B cell (primary cell): ENCODE results near the gene APLF. TPM values are rescaled to one million over a fixed set of nuclear protein-coding genes. Genes with fewer than 3 reads are reported as not detected.

Experiments used
- ATAC-seq: fragments of 200-7000 bp; cut with Tn5 transposase; one replicate; pipeline ENCODE4 v1.10.0; 2021; ENCODE audit warnings: low read depth, mild to moderate bottlenecking, moderate number of reproducible peaks, moderate library complexity
- CTCF ChIA-PET: fragments of 350-600 bp; sonication (Branson Sonifier 250); formaldehyde crosslinking; loops from one replicate; lab custom pipeline; 2021; ENCODE audit warnings: antibody characterized with exemption, inconsistent platforms; lab: Charles Lee
- POLR2A ChIA-PET: fragments of 350-600 bp; sonication (Branson Sonifier 250); formaldehyde crosslinking; loops from one replicate; lab custom pipeline; 2021; ENCODE audit warnings: antibody characterized with exemption; lab: Charles Lee
- DNase-seq: peaks from one replicate; pipeline ENCODE4 v3.0.0; 2013
- H2AFZ ChIP-seq: 2 replicates; pipeline ENCODE4 v1.6.1; 2012; ENCODE audit warnings: mild to moderate bottlenecking, low read depth, low read length; ENCODE audit not compliant: insufficient read depth, poor library complexity, severe bottlenecking
- H3K27ac ChIP-seq, 2 donors: 1 replicate in 1 of 2; 2 replicates in 1 of 2; pipeline ENCODE4 v1.5.1; 2012 to 2013; ENCODE audit warnings: low read length in 2 of 2, mild to moderate bottlenecking in 2 of 2, moderate library complexity in 1 of 2
- H3K27me3 ChIP-seq, 4 experiments: fragments of 200-600 bp in 1 of 4; sonication (generic) in 1 of 4; replicated peaks in 1 of 4; 1 replicate in 2 of 4; 2 replicates in 2 of 4; pipeline versions ENCODE4 v1.6.1 to v1.7.0; 2013 to 2016; ENCODE audit warnings: low read length in 3 of 4, mild to moderate bottlenecking in 2 of 4, mixed read lengths in 1 of 4, moderate library complexity in 1 of 4; ENCODE audit not compliant: insufficient read depth in 4 of 4, control insufficient read depth in 3 of 4; ENCODE audit errors: control extremely low read depth in 1 of 4
- H3K36me3 ChIP-seq, 2 experiments: replicated peaks in 1 of 2; 1 replicate in 1 of 2; 2 replicates in 1 of 2; pipeline versions ENCODE4 v1.6.1 to v1.7.1; 2013; ENCODE audit warnings: low read length in 1 of 2; ENCODE audit not compliant: insufficient read depth in 2 of 2, control insufficient read depth in 1 of 2; ENCODE audit errors: control extremely low read depth in 1 of 2, extremely low read depth in 1 of 2
- H3K4me1 ChIP-seq, 2 donors: fragments of 200-600 bp in 1 of 2; sonication (generic) in 1 of 2; 1 replicate in 1 of 2; 2 replicates in 1 of 2; pipeline versions ENCODE4 v1.5.1 to v1.6.1; 2013 to 2017; ENCODE audit warnings: low read length in 2 of 2; ENCODE audit not compliant: control insufficient read depth in 2 of 2, insufficient read depth in 2 of 2
- H3K4me2 ChIP-seq: replicated peaks from 2 replicates; pipeline ENCODE3; 2012; ENCODE audit warnings: mild to moderate bottlenecking, low read depth, low read length; ENCODE audit not compliant: poor library complexity, severe bottlenecking
- H3K4me3 ChIP-seq, 5 experiments: fragments of 200-600 bp in 1 of 5; sonication (generic) in 1 of 5; 1 replicate in 3 of 5; 2 replicates in 2 of 5; pipeline versions ENCODE4 v1.5.1 to v1.7.0; 2011 to 2016; ENCODE audit warnings: low read length in 4 of 5, mild to moderate bottlenecking in 4 of 5, low read depth in 2 of 5, control low read depth in 1 of 5, moderate library complexity in 1 of 5; ENCODE audit not compliant: insufficient read depth in 1 of 5; ENCODE audit errors: control extremely low read depth in 1 of 5, extremely low read depth in 1 of 5
- H3K79me2 ChIP-seq: fragments of 200-600 bp; sonication (generic); one replicate; pipeline ENCODE4 v1.6.0; 2016; ENCODE audit warnings: low read length; ENCODE audit not compliant: control insufficient read depth, insufficient read depth
- H3K9ac ChIP-seq: fragments of 200-600 bp; sonication (generic); 2 replicates; pipeline ENCODE4 v1.6.1; 2017; ENCODE audit warnings: mild to moderate bottlenecking, low read length, moderate library complexity
- H3K9me3 ChIP-seq, 3 donors: one replicate each; pipeline versions ENCODE4 v1.6.1 to v1.7.1; 2013; ENCODE audit warnings: low read length in 2 of 3; ENCODE audit not compliant: control insufficient read depth in 2 of 3, insufficient read depth in 1 of 3; ENCODE audit errors: control extremely low read depth in 1 of 3
- H4K20me1 ChIP-seq: 2 replicates; pipeline ENCODE4 v1.6.0; 2012; ENCODE audit warnings: mild to moderate bottlenecking, low read length; ENCODE audit not compliant: insufficient read depth, control insufficient read depth, poor library complexity, severe bottlenecking
- H3K27ac Mint-ChIP-seq: one replicate; pipeline ENCODE4 v1.8.0; 2021; ENCODE audit warnings: mixed read lengths
- H3K27me3 Mint-ChIP-seq: one replicate; pipeline ENCODE4 v1.8.0; 2021; ENCODE audit warnings: mixed read lengths
- H3K4me1 Mint-ChIP-seq: one replicate; pipeline ENCODE4 v1.8.0; 2021; ENCODE audit warnings: mixed read lengths
- H3K4me3 Mint-ChIP-seq: one replicate; pipeline ENCODE4 v1.8.0; 2021; ENCODE audit warnings: mixed read lengths
- H3K9me3 Mint-ChIP-seq: one replicate; pipeline ENCODE4 v1.8.0; 2022; ENCODE audit warnings: mixed read lengths; ENCODE audit not compliant: insufficient read depth
- CTCF ChIP-seq: fragments of 200-600 bp; IDR thresholded peaks from one replicate; pipeline ENCODE4 v1.8.0; 2022; ENCODE audit warnings: antibody characterized with exemption, mild to moderate bottlenecking
- EZH2 ChIP-seq: IDR thresholded peaks from 2 replicates; pipeline ENCODE4 v1.6.1; 2012; ENCODE audit warnings: borderline replicate concordance, low read depth, mild to moderate bottlenecking, moderate library complexity, low read length; ENCODE audit not compliant: insufficient read depth, poor library complexity, severe bottlenecking
- WGBS: methylation state at CpG from one replicate; pipeline ENCODE4 v1.1.5; 2013; ENCODE audit warnings: missing lambda C conversion rate; ENCODE audit not compliant: insufficient coverage; 5-methylcytosine and 5-hydroxymethylcytosine counted together
- intact Hi-C: fragments of 100-400 bp; cut with micrococcal nuclease; formaldehyde crosslinking; loops from one replicate; pipeline ENCODE4 v1.10.0; 2022
- polyA plus RNA-seq: library from polyadenylated mRNA; depleted of rRNA; stranded (reverse); fragments of >200 nt; gene quantifications from 2 replicates; pipeline ENCODE4 v1.2.3, GENCODE V29; 2012
- total RNA-seq, 2 donors: library from RNA; stranded (reverse); fragments of 120-200 nt in 1 of 2; gene quantifications; 1 replicate in 1 of 2; 2 replicates in 1 of 2; pipeline versions ENCODE4 v1.2.3 to v1.2.4, GENCODE V29; 2013 to 2022

APLF gene
- total and polyA plus RNA-seq, 2 donors (not counting 1 experiment from before 2014, with no cell fraction given), result 1.3 to 6.3 TPM

GRCh38 chr2:68475110-68475509 lies 7.7 kb downstream of the APLF start:
- Histone ChIP-seq H3K79me2 (peaks cover 2% of the 10 kb centered on the region), H4K20me1 (no peaks in the 10 kb centered on the region), H3K9ac (no peak overlapping the region), H3K27me3 (no peaks in the 10 kb centered on the region), H3K36me3 (no peaks in the 10 kb centered on the region), H3K4me2 (no peak overlapping the region), H3K4me3 (no peak overlapping the region), H2AFZ (no peak overlapping the region), H3K27ac (no peak overlapping the region), H3K4me1 (no peaks in the 10 kb centered on the region), H3K9me3 (no peaks in the 10 kb centered on the region)
- intact Hi-C loops, result no loop called here
- Mint-ChIP-seq H3K27me3 (no peaks in the 10 kb centered on the region), H3K4me3 (no peak overlapping the region), H3K4me1 (no peaks in the 10 kb centered on the region), H3K9me3 (no peaks in the 10 kb centered on the region), H3K27ac (no peak overlapping the region)
- no peak for ATAC-seq
- POLR2A ChIA-PET, result no interaction called here
- TF ChIP-seq EZH2 (no peak), CTCF (no peak)
- DNase-seq, result no peak
- CTCF ChIA-PET, result interaction anchor here (1.2 to 2.2 kb wide), 3 partner anchors 9 to 13 kb away, joined by 3 to 7 read pairs (median 6); no protein-coding TSS in a partner anchor

GRCh38 chr2:68475576-68475975 lies 8.2 kb downstream of the APLF start:
- no peak overlapping the region for H3K27ac ChIP-seq
- CTCF ChIA-PET, result interaction anchor here (1.0 to 2.3 kb wide), 4 partner anchors 9 to 276 kb away, joined by 3 to 16 read pairs (median 4); no protein-coding TSS in a partner anchor
- no peaks in the 10 kb centered on the region for H3K27me3 ChIP-seq
- H3K4me3 ChIP-seq, result no peak overlapping the region
- Mint-ChIP-seq H3K4me1 (no peaks in the 10 kb centered on the region), H3K27ac (no peak overlapping the region), H3K27me3 (no peaks in the 10 kb centered on the region), H3K4me3 (no peak overlapping the region), H3K9me3 (no peaks in the 10 kb centered on the region)
- no peak overlapping the region for H2AFZ ChIP-seq
- no peak for ATAC-seq
- no peak for TF ChIP-seq EZH2
- TF ChIP-seq CTCF, result no peak
- H3K9ac ChIP-seq, result no peak overlapping the region
- H4K20me1 ChIP-seq, result no peaks in the 10 kb centered on the region
- POLR2A ChIA-PET, result no interaction called here
- H3K4me1 ChIP-seq, result no peaks in the 10 kb centered on the region
- no peak overlapping the region for H3K4me2 ChIP-seq
- no peak for DNase-seq
- no peaks in the 10 kb centered on the region for H3K9me3 ChIP-seq
- no CpG with 5 or more reads among the region's 2 CpGs for WGBS
- H3K36me3 ChIP-seq, result no peaks in the 10 kb centered on the region
- intact Hi-C loops, result no loop called here
- no peaks in the 10 kb centered on the region for H3K79me2 ChIP-seq
